ENCODE results near the gene TARP.

TARP gene

GRCh38 chr7:38262545-38262944 is 10.9 kb downstream of the TARP start:
- no peak overlapping the region for H3K4me2 ChIP-seq (ENCODE audit: low read depth, low read length)
- no peak overlapping the region for H3K18ac ChIP-seq (ENCODE audit: low read depth, low read length)
- ChIA-PET CTCF (no interaction called here), POLR2A (ENCODE audit: unreplicated experiment) (no interaction called here)
- H2BK5ac ChIP-seq (ENCODE audit: low read depth, low read length, poor library complexity, severe bottlenecking), result no peak overlapping the region
- no peak overlapping the region for H4K91ac ChIP-seq (ENCODE audit: insufficient read depth, low read depth, low read length)
- H4K20me1 ChIP-seq (ENCODE audit: insufficient read depth, low read length), result no peaks in the 10 kb centered on the region
- H2BK120ac ChIP-seq (ENCODE audit: low read depth, low read length), result no peak overlapping the region
- no peak overlapping the region for H3K23ac ChIP-seq (ENCODE audit: low read depth, low read length)
- no TSS peak for BruUV-seq (replicated peaks)
- no peaks in the 10 kb centered on the region for H3K4me1 ChIP-seq (ENCODE audit: control insufficient read depth, insufficient read depth, low read length)
- no peak overlapping the region for H2AK5ac ChIP-seq (ENCODE audit: low read depth, low read length)
- no peak overlapping the region for H3K56ac ChIP-seq (ENCODE audit: extremely low read depth, insufficient read depth, low read length)
- ATAC-seq (ENCODE audit: low read depth) (no peak), DNase-seq (no peak)
- no peaks in the 10 kb centered on the region for H3K79me1 ChIP-seq (ENCODE audit: low read depth in 1 of 2, low read length in 2 of 2)
- H4K8ac ChIP-seq (ENCODE audit: low read depth in 2 of 2, low read length in 2 of 2), result no peak overlapping the region
- no peak overlapping the region for H2AK9ac ChIP-seq (replicated peaks; ENCODE audit: low read depth, low read length, poor library complexity)
- no peak overlapping the region for H4K5ac ChIP-seq (ENCODE audit: low read depth, low read length)
- H3K14ac ChIP-seq (replicated peaks; ENCODE audit: low read depth, low read length), result no peak overlapping the region
- H3K9me1 ChIP-seq (ENCODE audit: insufficient read depth, low read length), result no peaks in the 10 kb centered on the region
- no peak overlapping the region for H3K9ac ChIP-seq (ENCODE audit: low read depth, low read length)
- no peaks in the 10 kb centered on the region for H3K36me3 ChIP-seq (ENCODE audit: control insufficient read depth, insufficient read depth, low read length)
- H3K27ac ChIP-seq (ENCODE audit: insufficient read depth, low read length), result no peak overlapping the region
- no peak overlapping the region for H2BK20ac ChIP-seq (ENCODE audit: low read depth, low read length)
- no peak overlapping the region for H3K4ac ChIP-seq (ENCODE audit: low read depth, low read length)
- H2BK15ac ChIP-seq (ENCODE audit: low read depth, low read length), result no peak overlapping the region
- no peak for TF ChIP-seq FOS (IDR thresholded peaks at IDR 0.05; ENCODE audit: low read depth, low read length)
- no peak for TF ChIP-seq CHD1 (IDR thresholded peaks at IDR 0.05; ENCODE audit: low read depth, low read length)
- TF ChIP-seq USF2 (IDR thresholded peaks at IDR 0.05; ENCODE audit: low read depth, low read length), result no peak
- TF ChIP-seq CTCF (conservative IDR thresholded peaks at IDR 0.05; ENCODE audit: low read depth, low read length), result no peak
- no peak for TF ChIP-seq RFX5 (IDR thresholded peaks at IDR 0.05; ENCODE audit: low read depth, low read length)
- TF ChIP-seq SMC3 (IDR thresholded peaks at IDR 0.05; ENCODE audit: low read depth, low read length), result no peak
- TF ChIP-seq MAFK (IDR thresholded peaks at IDR 0.05; ENCODE audit: low read depth, low read length), result no peak
- TF ChIP-seq ELK1 (IDR thresholded peaks at IDR 0.05; ENCODE audit: borderline replicate concordance, low read depth, low read length), result no peak
- TF ChIP-seq BHLHE40 (IDR thresholded peaks at IDR 0.05; ENCODE audit: low read depth, low read length), result no peak
- no peak for TF ChIP-seq MAZ (IDR thresholded peaks at IDR 0.05; ENCODE audit: borderline replicate concordance, low read depth, low read length)
- no peak for TF ChIP-seq POLR2A (IDR thresholded peaks at IDR 0.05; ENCODE audit: low read depth, low read length)
- no peak for TF ChIP-seq RAD21 (IDR thresholded peaks at IDR 0.05; ENCODE audit: low read length)
- no peak for TF ChIP-seq RCOR1 (IDR thresholded peaks at IDR 0.05; ENCODE audit: insufficient replicate concordance, low read length)
- no peak for TF ChIP-seq NFE2L2 (IDR thresholded peaks at IDR 0.05; ENCODE audit: low read depth, low read length)
- TF ChIP-seq CEBPB (IDR thresholded peaks at IDR 0.05; ENCODE audit: low read depth, low read length), result no peak
- TF ChIP-seq MXI1 (IDR thresholded peaks at IDR 0.05; ENCODE audit: borderline replicate concordance, low read depth, low read length), result no peak
- no CpG with 5 or more reads among the region's 5 CpGs for WGBS, 2 experiments (ENCODE audit: extremely low coverage in 2 of 2, insufficient read length in 1 of 2)
- H3K4me3 ChIP-seq (ENCODE audit: insufficient read depth, low read depth, low read length), result no peak overlapping the region
- intact Hi-C loops (cut with micrococcal nuclease) (no loop called here), dilution Hi-C loops (cut with HindIII; ENCODE audit: low sequenced_read_pairs, unreplicated experiment) (no loop called here), in situ Hi-C loops (cut with MboI; ENCODE audit: low sequenced_read_pairs) (no loop called here)
- peaks cover 2% of the 10 kb centered on the region; the same call in 1 of the 2 replicates for H3K27me3 ChIP-seq (ENCODE audit: control insufficient read depth, insufficient read depth, low read length)
- no peak overlapping the region for H2AFZ ChIP-seq (replicated peaks; ENCODE audit: low read length, poor library complexity)
- no peaks in the 10 kb centered on the region for H3K9me3 ChIP-seq (ENCODE audit: control insufficient read depth, insufficient read depth, low read length)
